ENCODE measurements around the gene DNAAF5.
"Not testable (repeated sequence)": the region's sequence is repeated elsewhere in the genome, so short reads cannot be mapped to it uniquely, and the experiment has no call there.

DNAAF5 gene

GRCh38 chr7:751826-752225 is 25.3 kb downstream of the DNAAF5 start:
- H3K4me3 Mint-ChIP-seq = no peak overlapping the region
- ATAC-seq (replicated peaks) (no peak), DNase-seq (no peak)
- H3K9me3 Mint-ChIP-seq = no peaks in the 10 kb centered on the region
- no peaks in the 10 kb centered on the region for H3K4me1 Mint-ChIP-seq (ENCODE audit: low read depth in 2 of 2)
- H3K27ac Mint-ChIP-seq = no peak overlapping the region
- peaks cover 14% of the 10 kb centered on the region for H3K36me3 Mint-ChIP-seq (ENCODE audit: insufficient read depth)
- H3K27me3 Mint-ChIP-seq = no peaks in the 10 kb centered on the region

DNA sequence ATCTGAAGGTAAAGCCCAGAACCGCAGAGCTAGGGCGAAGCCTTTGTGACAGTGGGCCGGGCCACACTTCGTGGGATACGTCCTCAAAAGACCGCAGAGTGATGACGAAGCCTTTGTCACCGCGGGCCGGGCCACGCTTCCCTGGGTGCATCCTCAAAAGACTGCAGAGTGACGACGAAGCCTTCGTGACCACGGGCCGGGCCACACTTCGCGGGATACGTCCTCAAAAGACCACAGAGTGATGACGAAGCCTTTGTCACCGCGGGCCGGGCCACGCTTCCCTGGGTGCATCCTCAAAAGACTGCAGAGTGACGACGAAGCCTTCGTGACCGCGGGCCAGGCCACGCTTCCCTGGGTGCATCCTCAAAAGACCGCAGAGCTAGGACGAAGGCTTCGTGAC is 25.8 kb downstream of the DNAAF5 start:
- H3K27ac Mint-ChIP-seq; ATAC-seq (replicated peaks); H3K9me3 Mint-ChIP-seq: not testable (repeated sequence)

GRCh38 chr7:753190-753589 is 26.7 kb downstream of the DNAAF5 start:
- Mint-ChIP-seq H3K9me3 (no peaks in the 10 kb centered on the region), H3K27me3 (no peaks in the 10 kb centered on the region), H3K36me3 (ENCODE audit: insufficient read depth) (peaks cover 14% of the 10 kb centered on the region), H3K27ac (no peak overlapping the region), H3K4me1 (ENCODE audit: low read depth in 2 of 2) (no peaks in the 10 kb centered on the region), H3K4me3 (no peak overlapping the region)
- DNase-seq = no peak
- ATAC-seq (replicated peaks) = no peak

More for the DNA sequence above, 25.8 kb downstream of the DNAAF5 start:
- H3K27me3 Mint-ChIP-seq; H3K4me3 Mint-ChIP-seq; DNase-seq; H3K4me1 Mint-ChIP-seq (ENCODE audit: low read depth in 2 of 2): not testable (repeated sequence)
- H3K36me3 Mint-ChIP-seq (ENCODE audit: insufficient read depth) = peaks cover 14% of the 10 kb centered on the region

- ATAC-seq (replicated peaks) = no peak
- Mint-ChIP-seq H3K9me3 (no peaks in the 10 kb centered on the region), H3K27ac (no peak overlapping the region), H3K36me3 (ENCODE audit: insufficient read depth) (peaks cover 25% of the 10 kb centered on the region), H3K27me3 (no peaks in the 10 kb centered on the region), H3K4me1 (ENCODE audit: low read depth in 2 of 2) (no peaks in the 10 kb centered on the region), H3K4me3 (no peak overlapping the region)
- no peak for DNase-seq
These were observed 28.3 kb downstream of the DNAAF5 start for GRCh38 chr7:754531-755412.

- Mint-ChIP-seq H3K4me3 (no peak overlapping the region), H3K36me3 (ENCODE audit: insufficient read depth) (peaks cover 28% of the 10 kb centered on the region), H3K27ac (no peak overlapping the region), H3K4me1 (ENCODE audit: low read depth in 2 of 2) (no peaks in the 10 kb centered on the region), H3K9me3 (no peaks in the 10 kb centered on the region), H3K27me3 (no peaks in the 10 kb centered on the region)
- DNase-seq (no peak), ATAC-seq (replicated peaks) (no peak)
These were observed 28.9 kb downstream of the DNAAF5 start for GRCh38 chr7:755413-755805.

- no peak for ATAC-seq (replicated peaks)
These were observed 29.9 kb downstream of the DNAAF5 start for GRCh38 chr7:756231-756927.

DNA sequence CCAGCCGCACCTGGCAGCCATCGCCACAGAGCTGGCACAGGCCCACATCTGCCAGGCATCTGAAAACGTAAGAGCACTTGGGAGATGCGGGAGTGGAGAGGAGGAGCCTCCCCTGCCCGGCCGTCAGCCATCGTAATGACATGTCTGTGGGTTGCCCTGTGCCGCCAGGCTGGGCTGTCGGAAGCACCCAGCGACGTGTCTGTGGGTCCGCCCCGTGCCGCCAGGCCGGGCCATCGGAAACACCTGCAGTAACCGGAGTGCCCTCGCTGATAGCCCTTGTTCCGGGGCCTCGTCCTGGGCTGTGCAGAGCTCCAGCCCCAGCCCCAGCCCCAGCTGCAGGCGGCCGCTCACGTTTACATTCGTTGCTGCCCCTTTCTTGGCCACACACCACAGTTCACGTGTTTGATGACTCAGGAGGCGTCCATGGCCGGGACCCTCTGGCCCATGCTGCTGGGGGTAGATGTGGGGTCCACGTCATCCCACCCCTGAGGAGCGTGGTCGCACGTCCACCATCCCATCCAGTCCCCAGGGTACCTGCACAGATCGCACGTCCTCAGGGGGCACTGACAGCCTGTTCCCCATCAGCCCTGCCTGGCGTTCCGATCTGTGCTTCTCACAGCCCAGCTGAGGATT is 30.5 kb downstream of the DNAAF5 start:
- H3K9me3 Mint-ChIP-seq = no peaks in the 10 kb centered on the region
- no peak for DNase-seq
- no peaks in the 10 kb centered on the region for H3K27me3 Mint-ChIP-seq
- ATAC-seq (replicated peaks) = no peak
- H3K36me3 Mint-ChIP-seq (ENCODE audit: insufficient read depth) = peaks cover 33% of the 10 kb centered on the region
- H3K27ac Mint-ChIP-seq = no peak overlapping the region
- no peak overlapping the region for H3K4me3 Mint-ChIP-seq
- no peaks in the 10 kb centered on the region for H3K4me1 Mint-ChIP-seq (ENCODE audit: low read depth in 2 of 2)

More at GRCh38 chr7:756231-756927, 29.9 kb downstream of the DNAAF5 start:
- no peak for DNase-seq
- Mint-ChIP-seq H3K27me3 (no peaks in the 10 kb centered on the region), H3K36me3 (ENCODE audit: insufficient read depth) (peaks cover 28% of the 10 kb centered on the region), H3K4me1 (ENCODE audit: low read depth in 2 of 2) (no peaks in the 10 kb centered on the region), H3K4me3 (no peak overlapping the region), H3K9me3 (no peaks in the 10 kb centered on the region), H3K27ac (no peak overlapping the region)

DNA sequence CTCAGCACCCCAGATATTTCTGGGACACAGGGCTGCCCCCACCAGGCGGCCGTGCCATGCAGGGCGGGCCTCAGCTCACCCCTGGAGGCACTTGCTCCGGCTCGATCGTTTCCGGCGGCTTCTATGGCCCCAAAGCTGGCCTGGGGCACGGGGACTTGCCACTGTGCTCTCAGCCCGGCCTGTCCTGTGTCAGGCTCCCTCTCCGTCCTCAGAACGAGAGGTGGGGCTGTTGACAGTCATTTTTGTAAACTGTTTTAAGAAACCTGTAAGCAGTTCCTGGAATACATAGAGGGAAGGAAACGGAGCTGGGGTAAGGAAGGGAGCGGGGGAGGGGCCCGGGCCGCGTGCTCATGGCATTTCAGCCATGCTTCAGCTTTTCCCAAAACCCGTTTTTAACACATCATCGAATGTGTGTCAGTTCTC is 31.3 kb downstream of the DNAAF5 start:
- ATAC-seq (replicated peaks) (no peak), DNase-seq (no peak)
- no peaks in the 10 kb centered on the region for H3K9me3 Mint-ChIP-seq
- H3K27me3 Mint-ChIP-seq = no peaks in the 10 kb centered on the region
- H3K27ac Mint-ChIP-seq = no peak overlapping the region
- H3K4me1 Mint-ChIP-seq (ENCODE audit: low read depth in 2 of 2) = no peaks in the 10 kb centered on the region
- peaks cover 38% of the 10 kb centered on the region for H3K36me3 Mint-ChIP-seq (ENCODE audit: insufficient read depth)
- H3K4me3 Mint-ChIP-seq = no peak overlapping the region

GRCh38 chr7:759569-759968 is 33.1 kb downstream of the DNAAF5 start:
- Mint-ChIP-seq H3K4me1 (ENCODE audit: low read depth in 2 of 2) (no peaks in the 10 kb centered on the region), H3K4me3 (no peak overlapping the region), H3K36me3 (ENCODE audit: insufficient read depth) (peaks cover 33% of the 10 kb centered on the region), H3K9me3 (no peaks in the 10 kb centered on the region), H3K27ac (no peak overlapping the region), H3K27me3 (no peaks in the 10 kb centered on the region)
- DNase-seq (no peak), ATAC-seq (replicated peaks) (no peak)

- Mint-ChIP-seq H3K36me3 (ENCODE audit: insufficient read depth) (peaks cover 28% of the 10 kb centered on the region), H3K4me1 (ENCODE audit: low read depth in 2 of 2) (no peaks in the 10 kb centered on the region), H3K27ac (no peak overlapping the region), H3K9me3 (no peaks in the 10 kb centered on the region), H3K4me3 (no peak overlapping the region), H3K27me3 (no peaks in the 10 kb centered on the region)
- DNase-seq = no peak
- ATAC-seq (replicated peaks) = no peak
These were observed 33.5 kb downstream of the DNAAF5 start for GRCh38 chr7:760006-760405.

DNA sequence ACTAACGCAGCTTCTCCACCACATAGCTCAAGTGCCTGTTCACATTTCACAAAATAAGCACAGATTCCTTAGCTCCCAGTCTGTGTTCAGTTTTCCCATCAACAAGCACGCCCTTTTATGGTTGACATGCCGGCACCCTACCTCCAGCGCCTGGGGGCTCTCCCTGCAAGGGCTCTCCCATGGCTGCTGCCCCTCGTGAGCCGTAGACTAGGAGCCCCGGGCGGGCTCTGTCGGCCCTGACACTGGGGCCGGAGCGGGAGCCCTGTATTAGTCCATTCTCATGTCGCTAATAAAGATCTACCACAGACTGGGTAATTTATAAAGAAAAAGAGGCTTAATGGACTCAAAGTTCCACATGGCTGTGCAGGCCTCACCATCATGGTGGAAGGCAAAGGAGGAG is 34.6 kb downstream of the DNAAF5 start:
- Mint-ChIP-seq H3K36me3 (ENCODE audit: insufficient read depth) (peaks cover 30% of the 10 kb centered on the region), H3K27me3 (no peaks in the 10 kb centered on the region), H3K4me3 (no peak overlapping the region), H3K4me1 (ENCODE audit: low read depth in 2 of 2) (no peaks in the 10 kb centered on the region), H3K9me3 (no peaks in the 10 kb centered on the region), H3K27ac (no peak overlapping the region)
- ATAC-seq (replicated peaks) (no peak), DNase-seq (no peak)

- ATAC-seq (replicated peaks) (no peak), DNase-seq (no peak)
- Mint-ChIP-seq H3K4me3 (no peak overlapping the region), H3K4me1 (ENCODE audit: low read depth in 2 of 2) (no peaks in the 10 kb centered on the region), H3K36me3 (ENCODE audit: insufficient read depth) (peaks cover 30% of the 10 kb centered on the region), H3K27me3 (no peaks in the 10 kb centered on the region), H3K27ac (no peak overlapping the region), H3K9me3 (no peaks in the 10 kb centered on the region)
These were observed 35.1 kb downstream of the DNAAF5 start for GRCh38 chr7:761631-762030.

GRCh38 chr7:762885-763284 is 36.4 kb downstream of the DNAAF5 start:
- peaks cover 30% of the 10 kb centered on the region for H3K36me3 Mint-ChIP-seq (ENCODE audit: insufficient read depth)
- H3K9me3 Mint-ChIP-seq = no peaks in the 10 kb centered on the region
- ATAC-seq (replicated peaks) (no peak), DNase-seq (no peak)
- H3K4me1 Mint-ChIP-seq (ENCODE audit: low read depth in 2 of 2) = no peaks in the 10 kb centered on the region
- no peak overlapping the region for H3K27ac Mint-ChIP-seq
- H3K27me3 Mint-ChIP-seq = no peaks in the 10 kb centered on the region
- no peak overlapping the region for H3K4me3 Mint-ChIP-seq

DNA sequence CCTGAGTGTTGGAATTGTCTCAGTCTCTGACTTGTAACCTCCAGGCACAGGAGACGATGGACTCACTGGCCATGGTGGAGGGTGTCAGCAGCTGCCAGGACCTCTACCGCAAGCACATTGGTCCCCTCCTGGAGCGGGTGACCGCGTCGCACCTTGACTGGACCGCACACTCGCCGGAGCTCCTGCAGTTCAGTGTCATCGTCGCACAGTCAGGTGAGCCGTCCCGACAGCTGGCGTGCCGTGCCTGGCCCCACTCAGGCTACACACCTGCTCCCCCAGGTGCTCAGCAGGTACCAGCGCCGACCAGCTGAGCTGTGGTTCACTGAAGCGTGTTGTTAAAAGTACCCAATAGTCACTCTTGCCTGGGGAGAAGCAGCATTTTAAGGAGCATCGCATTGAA is 37.3 kb downstream of the DNAAF5 start:
- no peak for ATAC-seq (replicated peaks)
- DNase-seq = no peak
- Mint-ChIP-seq H3K27me3 (no peaks in the 10 kb centered on the region), H3K27ac (no peak overlapping the region), H3K4me1 (ENCODE audit: low read depth in 2 of 2) (no peaks in the 10 kb centered on the region), H3K4me3 (no peak overlapping the region), H3K36me3 (ENCODE audit: insufficient read depth) (peaks cover 27% of the 10 kb centered on the region), H3K9me3 (no peaks in the 10 kb centered on the region)

Data from effector memory CD8-positive, alpha-beta T cell (primary cell).